Nasal cavity respiratory epithelium epithelial cell of viscerocranial mucosa (primary cell): Measurements from ENCODE around the gene TMEM63B. TPM values are rescaled to one million over a fixed set of nuclear protein-coding genes. Genes with fewer than 3 reads are reported as not detected.

ENCODE experiments used
- total RNA-seq: library from RNA; depleted of rRNA; stranded (reverse); fragments of >200 nt; gene quantifications from 2 replicates; pipeline ENCODE4 v1.2.3, GENCODE V29; 2014

TMEM63B gene
- 38.6 and 106 TPM in 2 replicates for total RNA-seq

DNA sequence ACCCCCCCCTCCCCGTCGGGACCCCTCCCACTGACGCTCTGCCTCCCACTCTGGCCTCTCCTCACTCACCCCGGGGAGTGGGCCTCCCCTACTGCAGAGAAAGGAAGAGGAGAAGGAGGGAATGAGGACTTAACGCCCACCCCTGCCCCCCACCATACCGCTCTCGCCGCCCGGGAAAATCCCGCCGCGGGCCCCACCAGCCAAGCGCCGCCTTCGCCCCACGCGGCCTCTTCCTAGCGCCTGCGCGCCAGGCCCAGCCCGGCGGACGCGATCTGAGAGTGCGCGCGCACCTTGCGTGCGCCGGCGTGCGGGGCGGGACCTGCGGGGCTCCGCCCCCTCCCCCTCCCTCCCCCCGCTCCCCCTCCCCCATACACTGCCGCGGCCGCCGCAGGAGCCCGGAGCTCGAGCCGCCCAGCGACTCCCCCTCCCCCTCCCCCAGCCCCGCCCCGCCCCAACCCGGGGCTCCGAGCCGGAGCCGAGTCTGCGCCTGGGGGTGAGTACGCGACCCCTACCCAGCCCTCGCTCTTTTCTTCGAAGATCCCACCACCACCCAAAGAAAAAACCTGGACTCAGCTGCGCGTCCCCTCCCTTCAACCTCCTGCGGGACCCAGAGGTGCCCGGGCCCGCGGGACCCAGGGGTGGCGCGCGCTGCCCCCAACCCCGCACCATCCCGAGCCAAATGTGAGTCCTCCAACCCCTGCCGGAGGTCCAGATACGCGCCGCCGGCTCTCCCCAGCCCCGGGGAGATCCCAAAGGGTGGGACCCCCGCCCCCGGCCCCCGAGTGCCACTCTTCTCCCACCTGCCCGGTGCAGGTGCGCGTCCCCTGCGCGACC, at the start of gene TMEM63B, which contains the start of gene MRPL14:
Gene TMEM63B (plus strand): TSS at position 369 of the 834 bp plus-strand sequence. CDS start 7,031 bp downstream, outside the sequence.
Gene MRPL14 (minus strand): TSS at position 267 of the 834 bp plus-strand sequence. CDS start 10,841 bp downstream, outside the sequence.

DNA sequence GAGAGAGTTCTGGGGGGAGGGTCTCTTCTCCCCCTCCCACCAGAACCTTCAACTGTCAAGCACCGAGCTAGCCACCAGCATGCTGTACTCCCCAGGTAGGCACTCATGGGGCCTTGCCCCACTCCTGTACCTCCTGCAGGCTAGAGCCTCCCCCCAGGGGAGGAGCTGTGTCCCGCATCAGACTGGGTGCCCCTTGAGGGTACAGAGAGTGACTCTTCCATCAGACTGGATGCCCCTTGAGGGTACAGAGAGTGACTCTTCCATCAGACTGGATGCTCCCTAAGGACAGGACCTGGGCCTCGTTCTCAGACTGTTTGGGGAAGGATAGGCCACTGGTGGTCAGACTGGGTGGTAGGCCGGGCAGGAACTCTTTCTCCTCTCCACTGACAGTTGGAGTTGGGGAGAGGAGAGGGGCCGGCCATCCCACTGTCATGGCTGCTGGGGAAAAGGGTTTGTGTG, 31.4 kb downstream of the TMEM63B start, which contains the start of gene CAPN11:
Gene CAPN11 (plus strand): TSS at position 51 of the 459 bp plus-strand sequence. CDS start 29 bp downstream, at position 80.

Other genes starting within 250 kb of the TMEM63B start
- 32.5 and 58.4 TPM in 2 replicates for gene MRPL14, start 102 bp upstream of the TMEM63B start, total RNA-seq
- not detected in 2 replicates for gene CAPN11, start 31.3 kb downstream of the TMEM63B start, total RNA-seq
- gene MYMX, start 89.4 kb downstream of the TMEM63B start, total RNA-seq = not detected in 2 replicates
- 3.4 and 7.2 TPM in 2 replicates for gene SLC29A1, start 96.0 kb downstream of the TMEM63B start, total RNA-seq
- 371 and 571 TPM in 2 replicates for gene HSP90AB1, start 119.5 kb downstream of the TMEM63B start, total RNA-seq
- gene SLC35B2, start 130.0 kb downstream of the TMEM63B start, total RNA-seq = 51.9 and 56.0 TPM in 2 replicates
- gene NFKBIE, start 138.0 kb downstream of the TMEM63B start, total RNA-seq = 4.8 and 6.8 TPM in 2 replicates
- gene TMEM151B, start 142.9 kb downstream of the TMEM63B start, total RNA-seq = under 0.01 and 0.07 TPM in 2 replicates
- gene AARS2, start 185.8 kb downstream of the TMEM63B start, total RNA-seq = 10.3 and 23.0 TPM in 2 replicates
- not detected in 2 replicates for gene SPATS1, start 215.1 kb downstream of the TMEM63B start, total RNA-seq